ENCODE measurements around the gene CADPS2. TPM values are rescaled to one million over a fixed set of nuclear protein-coding genes. Genes with fewer than 3 reads are reported as not detected.

Gene CADPS2
- total RNA-seq, 1 donor from 2014 or later = 3.1 TPM

GRCh38 chr7:122543166-122543565 is 343.1 kb downstream of the CADPS2 start:
- H3K36me3 Mint-ChIP-seq (ENCODE audit: low read depth) = no peaks in the 10 kb centered on the region
- H3K4me1 Mint-ChIP-seq = no peaks in the 10 kb centered on the region
- no peak for TF ChIP-seq CTCF (conservative IDR thresholded peaks at IDR 0.05)
- H3K27ac Mint-ChIP-seq (ENCODE audit: unreplicated experiment) = no peak overlapping the region
- no peaks in the 10 kb centered on the region for H3K27me3 Mint-ChIP-seq (ENCODE audit: low read depth)
- no peaks in the 10 kb centered on the region for H3K9me3 Mint-ChIP-seq
- no peak overlapping the region for H3K4me3 Mint-ChIP-seq
- DNase-seq (ENCODE audit: low read depth, low spot score) = no peak

- Mint-ChIP-seq H3K4me1 (no peaks in the 10 kb centered on the region), H3K4me3 (no peak overlapping the region), H3K27ac (ENCODE audit: unreplicated experiment) (no peak overlapping the region), H3K9me3 (no peaks in the 10 kb centered on the region), H3K27me3 (ENCODE audit: low read depth) (peaks cover 20% of the 10 kb centered on the region), H3K36me3 (ENCODE audit: low read depth) (no peaks in the 10 kb centered on the region)
- no peak for TF ChIP-seq CTCF (conservative IDR thresholded peaks at IDR 0.05)
- no peak for DNase-seq (ENCODE audit: low read depth, low spot score)
Measured at GRCh38 chr7:122535086-122535485, 351.2 kb downstream of the CADPS2 start.

GRCh38 chr7:122532406-122533269 is 353.6 kb downstream of the CADPS2 start:
- Mint-ChIP-seq H3K4me3 (no peak overlapping the region), H3K4me1 (no peaks in the 10 kb centered on the region)

GRCh38 chr7:122528879-122529481 is 357.3 kb downstream of the CADPS2 start:
- Mint-ChIP-seq H3K9me3 (no peaks in the 10 kb centered on the region), H3K27ac (ENCODE audit: unreplicated experiment) (no peak overlapping the region), H3K4me3 (no peak overlapping the region), H3K36me3 (ENCODE audit: low read depth) (no peaks in the 10 kb centered on the region), H3K4me1 (no peaks in the 10 kb centered on the region), H3K27me3 (ENCODE audit: low read depth) (peaks cover 23% of the 10 kb centered on the region)
- TF ChIP-seq CTCF (conservative IDR thresholded peaks at IDR 0.05) = peak; percentile 85
- no peak for DNase-seq (ENCODE audit: low read depth, low spot score)

More at GRCh38 chr7:122532406-122533269, 353.6 kb downstream of the CADPS2 start:
- no peaks in the 10 kb centered on the region for H3K36me3 Mint-ChIP-seq (ENCODE audit: low read depth)
- peak; percentile 71 for TF ChIP-seq CTCF (conservative IDR thresholded peaks at IDR 0.05)
- no peak for DNase-seq (ENCODE audit: low read depth, low spot score)
- H3K27ac Mint-ChIP-seq (ENCODE audit: unreplicated experiment) = no peak overlapping the region
- H3K9me3 Mint-ChIP-seq = no peaks in the 10 kb centered on the region
- H3K27me3 Mint-ChIP-seq (ENCODE audit: low read depth) = peaks cover 28% of the 10 kb centered on the region

GRCh38 chr7:122525355-122525754 is 360.9 kb downstream of the CADPS2 start:
- H3K4me1 Mint-ChIP-seq = peaks cover 9% of the 10 kb centered on the region
- no peak overlapping the region for H3K4me3 Mint-ChIP-seq
- H3K27me3 Mint-ChIP-seq (ENCODE audit: low read depth) = peaks cover 10% of the 10 kb centered on the region
- H3K9me3 Mint-ChIP-seq = peaks cover 2% of the 10 kb centered on the region
- H3K36me3 Mint-ChIP-seq (ENCODE audit: low read depth) = no peaks in the 10 kb centered on the region
- no peak for DNase-seq (ENCODE audit: low read depth, low spot score)
- no peak for TF ChIP-seq CTCF (conservative IDR thresholded peaks at IDR 0.05)
- H3K27ac Mint-ChIP-seq (ENCODE audit: unreplicated experiment) = no peak overlapping the region
